Measurements from ENCODE around the gene PTPRN2. TPM values are rescaled to one million over a fixed set of nuclear protein-coding genes. Genes with fewer than 3 reads are reported as not detected.

The PTPRN2 gene
- total and polyA plus RNA-seq, 2 of the 13 experiments (the other 11 are each of a cell fraction or from before 2014, with no cell fraction given), result 2.5 to 24.2 TPM

- peaks cover 79% of the 10 kb centered on the region for H4K20me1 ChIP-seq (ENCODE audit: insufficient read depth, low read length)
- peaks cover 0 to 2% of the 10 kb centered on the region in 2 experiments; a peak in 1 of 5 replicates for H3K27me3 ChIP-seq (ENCODE audit: control insufficient read depth in 1 of 2, insufficient read depth in 2 of 2, low read length in 2 of 2)
- TF ChIP-seq U2AF1 (optimal IDR thresholded peaks at IDR 0.05; ENCODE audit: low read depth, low read length), result no peak
- no peak for TF ChIP-seq NFATC3 (CRISPR knock-in tag; IDR thresholded peaks at IDR 0.05)
- TF ChIP-seq SYNCRIP (IDR thresholded peaks at IDR 0.05; ENCODE audit: insufficient read depth, low read depth, low read length), result no peak
- no peak for TF ChIP-seq TRAFD1 (CRISPR knock-in tag; IDR thresholded peaks at IDR 0.05; ENCODE audit: borderline replicate concordance)
- TF ChIP-seq GTF2F1 (IDR thresholded peaks at IDR 0.05; ENCODE audit: low read length), result no peak
- no peak for TF ChIP-seq ATF2 (CRISPR knock-in tag; IDR thresholded peaks at IDR 0.05)
- TF ChIP-seq ZNF333 (CRISPR knock-in tag; IDR thresholded peaks at IDR 0.05; ENCODE audit: borderline replicate concordance), result no peak
- no peak for TF ChIP-seq MTA3 (CRISPR knock-in tag; IDR thresholded peaks at IDR 0.05)
- no peak for TF ChIP-seq ZNF674 (CRISPR knock-in tag; IDR thresholded peaks at IDR 0.05; ENCODE audit: low read depth)
- H3K36me3 ChIP-seq (replicated peaks in 1 of 2; ENCODE audit: control insufficient read depth in 1 of 2, insufficient read depth in 2 of 2, low read length in 2 of 2), result no peaks in the 10 kb centered on the region; a peak in 1 of 5 replicates
- H2AFZ ChIP-seq (ENCODE audit: low read length), result no peak overlapping the region
- DNase-seq (ENCODE audit: low spot score), result no peak
- ATAC-seq, result no peak
- H3K4me3 ChIP-seq (replicated peaks in 1 of 3; ENCODE audit: insufficient read depth in 1 of 3, low read depth in 2 of 3, low read length in 3 of 3), result no peak overlapping the region
- WGBS (ENCODE audit: low lambda C conversion rate), result 89% methylated on average over 6 of the region's 6 CpGs
- H3K4me2 ChIP-seq (ENCODE audit: low read depth, low read length), result no peak overlapping the region
- BruUV-seq (replicated peaks), result no TSS peak
- H3K9me3 ChIP-seq (ENCODE audit: low read length), result no peaks in the 10 kb centered on the region
- POLR2A ChIA-PET, result no interaction called here
- H3K27ac ChIP-seq (ENCODE audit: extremely low read length, insufficient read depth, low read length), result no peak overlapping the region
- H3K79me2 ChIP-seq (ENCODE audit: insufficient read depth, low read length), result no peaks in the 10 kb centered on the region
- intact Hi-C loops (cut with micrococcal nuclease; ENCODE audit: unreplicated experiment), result no loop called here
- in situ Hi-C loops (cut with HindIII; ENCODE audit: extremely low pct_ligation_motif_present, low pct_unique_long_range_greater_than_20kb), result loop anchor here (25.0 kb wide), 1 partner anchor 312 kb away; no protein-coding TSS in a partner anchor
- no peak for FAIRE-seq
- H3K4me1 ChIP-seq (ENCODE audit: insufficient read depth, low read length), result peaks cover 14% of the 10 kb centered on the region
- H3K9ac ChIP-seq (ENCODE audit: insufficient read depth, low read depth, low read length), result no peak overlapping the region
- CTCF ChIA-PET (ENCODE audit: low intra/inter-chr PET ratio, low total read pairs), result no interaction called here
These were observed 213.0 kb downstream of the PTPRN2 start for GRCh38 chr7:158374586-158374985.
